HG03342 (cell line): ENCODE measurements around the gene KCNK5.

Source experiments
- ATAC-seq: cut with Tn5 transposase; IDR thresholded peaks from one replicate; pipeline ENCODE4 v1.9.1; 2021; ENCODE audit warnings: mild to moderate bottlenecking, moderate library complexity; ENCODE audit not compliant: unreplicated experiment

Gene KCNK5

GRCh38 chr6:39178235-39178634 is 51.0 kb downstream of the KCNK5 start:
- ATAC-seq, result no peak

GRCh38 chr6:39177130-39177529 is 52.1 kb downstream of the KCNK5 start:
- ATAC-seq, result no peak

GRCh38 chr6:39173270-39173669 is 56.0 kb downstream of the KCNK5 start:
- no peak for ATAC-seq

GRCh38 chr6:39172377-39172757 is 56.9 kb downstream of the KCNK5 start:
- ATAC-seq, result no peak

- no peak for ATAC-seq
These were observed 57.5 kb downstream of the KCNK5 start for GRCh38 chr6:39171489-39172376.

- no peak for ATAC-seq
These were observed 58.4 kb downstream of the KCNK5 start for GRCh38 chr6:39170860-39171259.

- no peak for ATAC-seq
These were observed 58.9 kb downstream of the KCNK5 start for GRCh38 chr6:39170389-39170788.

- ATAC-seq, result no peak
These were observed 59.6 kb downstream of the KCNK5 start for GRCh38 chr6:39169448-39170344.

- no peak for ATAC-seq
These were observed 61.2 kb downstream of the KCNK5 start for GRCh38 chr6:39167866-39168625.

- no peak for ATAC-seq
These were observed 62.0 kb downstream of the KCNK5 start for GRCh38 chr6:39167321-39167720.

- no peak for ATAC-seq
These were observed 62.4 kb downstream of the KCNK5 start for GRCh38 chr6:39166912-39167290.

- ATAC-seq, result no peak
These were observed 62.9 kb downstream of the KCNK5 start for GRCh38 chr6:39166189-39166911.

- ATAC-seq, result no peak
These were observed 71.8 kb downstream of the KCNK5 start for GRCh38 chr6:39157511-39157910.

- ATAC-seq, result no peak
These were observed 72.5 kb downstream of the KCNK5 start for GRCh38 chr6:39156801-39157200.

GRCh38 chr6:39154705-39155104 is 74.6 kb downstream of the KCNK5 start:
- no peak for ATAC-seq

GRCh38 chr6:39153766-39154397 is 75.4 kb downstream of the KCNK5 start:
- no peak for ATAC-seq

GRCh38 chr6:39152262-39152661 is 77.0 kb downstream of the KCNK5 start:
- ATAC-seq, result no peak

GRCh38 chr6:39151211-39151610 is 78.1 kb downstream of the KCNK5 start:
- no peak for ATAC-seq

- ATAC-seq, result no peak
These were observed 84.6 kb downstream of the KCNK5 start for GRCh38 chr6:39144481-39145173.
